Stimulated activated memory B cell treated with anti-CD40 and anti-IgM and Interleukin-4, amounts not matched to agents 10 μg/mL and 1 μg/mL and 100 μg/mL, for 72 hours (primary cell): ENCODE data around the gene PLPP3.

Experiments used
- ATAC-seq: fragments of 150-1000 bp; cut with Tn5 transposase; 2 replicates; pipeline ENCODE4 v1.10.0; 2021
- H3K27ac Mint-ChIP-seq: one replicate; pipeline ENCODE4 v1.8.0; 2022; ENCODE audit warnings: mild to moderate bottlenecking, mixed read lengths
- H3K27me3 Mint-ChIP-seq: one replicate; pipeline ENCODE4 v1.8.0; 2022; ENCODE audit warnings: mixed read lengths
- H3K36me3 Mint-ChIP-seq: one replicate; pipeline ENCODE4 v1.8.0; 2022; ENCODE audit warnings: mixed read lengths
- H3K4me1 Mint-ChIP-seq: one replicate; pipeline ENCODE4 v1.8.0; 2022; ENCODE audit warnings: mixed read lengths
- H3K4me3 Mint-ChIP-seq: one replicate; pipeline ENCODE4 v1.8.0; 2022; ENCODE audit warnings: mild to moderate bottlenecking, moderate library complexity, mixed read lengths
- H3K9me3 Mint-ChIP-seq: one replicate; pipeline ENCODE4 v1.8.0; 2022; ENCODE audit warnings: mixed read lengths

The PLPP3 gene

DNA sequence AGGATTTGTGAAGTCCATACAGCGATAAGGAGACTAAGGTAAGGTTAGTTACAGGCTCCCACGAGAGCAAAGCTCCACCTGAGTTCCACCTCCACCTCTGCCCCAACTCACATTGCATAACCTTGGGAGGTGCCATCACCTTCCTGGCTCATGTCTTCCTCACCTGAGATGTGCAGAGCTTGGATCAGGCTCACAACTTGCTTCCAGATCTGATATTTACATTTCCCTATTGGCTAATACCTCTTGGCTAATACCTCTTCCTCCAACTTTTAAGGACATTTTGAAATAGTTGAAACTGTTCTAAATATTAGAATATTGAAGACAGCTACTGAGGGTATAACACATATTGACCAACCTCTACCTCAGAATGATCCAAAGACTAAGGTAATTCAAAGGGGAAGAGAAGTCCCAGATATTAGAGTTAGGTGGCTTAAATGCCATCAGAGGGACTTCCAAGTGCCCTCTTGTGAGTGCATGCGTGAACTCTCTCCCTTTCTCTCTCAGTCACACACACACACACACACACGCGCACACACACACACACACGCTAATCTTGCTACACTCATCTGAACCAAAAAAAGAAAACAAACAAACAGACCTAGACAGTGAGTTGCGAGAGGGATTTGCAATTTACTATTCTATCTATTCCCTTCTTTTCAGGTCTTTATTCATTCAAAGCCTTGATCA lies 134.3 kb downstream of the PLPP3 start:
- no peaks in the 10 kb centered on the region for H3K9me3 Mint-ChIP-seq
- H3K27ac Mint-ChIP-seq: no peak overlapping the region
- no peak overlapping the region for H3K4me3 Mint-ChIP-seq
- H3K27me3 Mint-ChIP-seq: no peaks in the 10 kb centered on the region
- H3K36me3 Mint-ChIP-seq: no peaks in the 10 kb centered on the region
- H3K4me1 Mint-ChIP-seq: no peaks in the 10 kb centered on the region
- ATAC-seq: no peak
